Measurements from ENCODE around the gene KNDC1. TPM values are rescaled to one million over a fixed set of nuclear protein-coding genes. Genes with fewer than 3 reads are reported as not detected.

Gene KNDC1
- total and polyA plus RNA-seq, 10 of the 15 experiments (the other 5 are each of a cell fraction or from before 2014, with no cell fraction given): 0.03 to 0.11 (median 0.05) TPM; not detected in 7

GRCh38 chr10:133197786-133198185, 37.8 kb downstream of the KNDC1 start:
- Histone ChIP-seq H3K27ac (ENCODE audit: control insufficient read depth, insufficient read depth) (no peak overlapping the region), H3K4me2 (ENCODE audit: control insufficient read depth, insufficient read depth) (no peak overlapping the region), H3K79me2 (ENCODE audit: control insufficient read depth, insufficient read depth, low read length) (no peaks in the 10 kb centered on the region), H3K36me3 (ENCODE audit: control insufficient read depth in 2 of 2, insufficient read depth in 2 of 2, low read length in 1 of 2) (no peaks in the 10 kb centered on the region), H3K9me3 (replicated peaks; ENCODE audit: control insufficient read depth, insufficient read depth, low read length) (no peaks in the 10 kb centered on the region), H4K20me1 (ENCODE audit: control insufficient read depth, insufficient read depth) (no peaks in the 10 kb centered on the region), H3K9ac (ENCODE audit: control insufficient read depth, insufficient read depth, low read length) (no peak overlapping the region), H3K4me3 (no peak overlapping the region), H2AFZ (ENCODE audit: control insufficient read depth, low read depth, low read length) (no peak overlapping the region), H3K27me3 (replicated peaks in 1 of 2; ENCODE audit: control insufficient read depth in 2 of 2, insufficient read depth in 2 of 2, low read length in 1 of 2) (no peaks in the 10 kb centered on the region), H3K4me1 (ENCODE audit: control insufficient read depth, insufficient read depth, low read length) (no peaks in the 10 kb centered on the region)
- RAD21 ChIA-PET (ENCODE audit: unreplicated experiment): no interaction called here
- SMC1A ChIA-PET (ENCODE audit: uncharacterized antibody, unreplicated experiment): no interaction called here
- no peak for ATAC-seq
- POLR2A ChIA-PET: no interaction called here
- CTCF ChIA-PET: no interaction called here
- no peak for DNase-seq (ENCODE audit: low read depth, low spot score)
- BruUV-seq (replicated peaks): no TSS peak
- in situ Hi-C loops (cut with MboI): no loop called here
- FAIRE-seq: no peak
- WGBS (ENCODE audit: insufficient coverage, insufficient replicate concordance, low lambda C conversion rate, missing lambda C conversion rate): 67% methylated on average over 9 of the region's 9 CpGs
- intact Hi-C loops (cut with micrococcal nuclease; ENCODE audit: unreplicated experiment): no loop called here
- TF ChIP-seq ZNF384 (IDR thresholded peaks at IDR 0.05; ENCODE audit: borderline replicate concordance, low read depth, low read length): no peak
- no peak for TF ChIP-seq IKZF1 (conservative IDR thresholded peaks at IDR 0.05)
- no peak for TF ChIP-seq MAX (IDR thresholded peaks at IDR 0.05; ENCODE audit: low read depth, low read length)
- no peak for TF ChIP-seq FOXM1 (IDR thresholded peaks at IDR 0.05; ENCODE audit: low read depth, low read length)
- no peak for TF ChIP-seq ZSCAN29 (IDR thresholded peaks at IDR 0.05)
- no peak for TF ChIP-seq IRF3 (IDR thresholded peaks at IDR 0.05)
- no peak for TF ChIP-seq RCOR1 (conservative IDR thresholded peaks at IDR 0.05; ENCODE audit: low read depth, low read length)
- TF ChIP-seq ZBTB33 (IDR thresholded peaks at IDR 0.05): no peak
- TF ChIP-seq SMC3 (IDR thresholded peaks at IDR 0.05; ENCODE audit: borderline replicate concordance, low read length): no peak
- no peak for TF ChIP-seq BCL3 (IDR thresholded peaks at IDR 0.05; ENCODE audit: borderline replicate concordance, insufficient read depth, low read depth, low read length, poor library complexity, severe bottlenecking)
- no peak for TF ChIP-seq YY1 (IDR thresholded peaks at IDR 0.05; ENCODE audit: low read depth, low read length)
- TF ChIP-seq ESRRA (IDR thresholded peaks at IDR 0.05; ENCODE audit: low read length): no peak
- no peak for TF ChIP-seq CBFB (IDR thresholded peaks at IDR 0.05; ENCODE audit: low read depth)
- no peak for TF ChIP-seq WRNIP1 (IDR thresholded peaks at IDR 0.05; ENCODE audit: borderline replicate concordance, low read depth, low read length)
- no peak for TF ChIP-seq CBX5 (IDR thresholded peaks at IDR 0.05; ENCODE audit: low read depth)
- no peak for TF ChIP-seq USF1 (IDR thresholded peaks at IDR 0.05; ENCODE audit: borderline replicate concordance, extremely low read length, insufficient read depth, low read depth, low read length)
- no peak for TF ChIP-seq CEBPZ (IDR thresholded peaks at IDR 0.05; ENCODE audit: low read depth, low read length)
